GM19328 (cell line): ENCODE measurements around the gene LYST.
"Not testable (repeated sequence)": the region's sequence is repeated elsewhere in the genome, so short reads cannot be mapped to it uniquely, and the experiment has no call there.

Experiments used
- ATAC-seq: cut with Tn5 transposase; IDR thresholded peaks from one replicate; pipeline ENCODE4 v1.9.1; 2021; ENCODE audit warnings: mild to moderate bottlenecking, moderate library complexity; ENCODE audit not compliant: unreplicated experiment

The LYST gene

DNA sequence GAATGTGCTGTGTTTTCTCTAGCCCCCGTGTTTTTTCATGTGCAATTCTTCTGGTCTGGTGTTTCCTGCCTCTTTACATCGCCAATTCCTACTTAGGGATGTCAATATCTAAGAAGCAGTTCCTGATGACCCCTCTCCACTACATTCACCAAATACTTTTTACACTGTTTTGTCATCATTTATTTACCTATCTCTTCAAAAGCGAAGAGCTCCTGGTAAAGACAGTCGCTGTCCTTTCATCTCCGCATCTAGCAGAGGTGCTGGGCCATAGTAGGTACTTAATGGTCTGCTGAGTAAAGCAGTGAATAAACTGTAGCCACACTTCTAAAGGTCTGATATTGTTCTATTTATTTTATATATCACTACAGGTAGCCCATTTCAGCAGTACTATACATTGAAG, 43.0 kb downstream of the LYST start:
- ATAC-seq = no peak

DNA sequence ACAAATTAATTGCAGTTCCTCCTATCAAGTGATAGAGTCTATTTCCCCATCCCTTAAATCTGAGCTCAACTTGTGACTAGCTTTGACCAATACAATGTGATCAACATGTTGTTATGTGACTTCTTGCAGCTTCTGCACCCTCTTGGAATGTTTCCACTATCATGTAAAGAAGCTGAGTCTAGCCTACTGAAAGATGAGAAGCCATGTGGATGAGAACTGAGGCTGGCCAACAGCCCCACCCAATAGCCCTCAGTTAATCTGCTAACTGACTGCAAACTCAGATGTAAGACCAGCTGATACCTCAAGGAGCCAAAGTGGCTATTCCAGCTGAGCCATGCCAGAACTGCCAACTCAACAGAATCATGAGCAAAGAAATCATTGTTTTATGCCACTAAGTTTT, 44.0 kb downstream of the LYST start:
- ATAC-seq = no peak

DNA sequence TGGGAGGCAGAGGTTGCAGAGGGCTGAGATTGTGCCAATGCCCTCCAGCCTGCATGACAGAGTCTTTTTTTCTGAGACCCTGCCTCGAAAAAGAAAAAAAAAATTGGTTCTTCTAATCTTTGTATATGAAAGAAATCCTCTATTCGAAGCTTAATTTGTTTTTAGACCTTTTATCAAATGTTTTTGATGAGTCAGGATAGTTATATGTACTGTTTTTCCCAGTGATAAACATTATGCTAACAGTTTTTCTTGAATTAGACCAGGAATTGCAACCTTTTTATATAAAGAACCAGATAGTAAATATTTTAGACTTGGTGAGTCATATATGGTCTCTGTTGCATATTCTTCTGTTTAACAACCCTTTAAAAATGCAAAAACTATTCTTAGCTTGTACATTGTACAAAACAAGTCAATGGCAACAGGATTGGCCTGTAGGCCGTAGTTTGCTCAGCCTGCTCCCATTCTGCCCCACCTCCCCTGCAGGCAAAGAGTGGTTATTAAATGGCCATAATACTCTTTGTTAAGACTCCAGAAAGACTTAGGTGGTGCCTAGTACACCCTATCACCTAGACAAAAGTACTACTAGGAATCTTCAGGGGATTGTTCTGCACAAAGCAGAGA, 45.2 kb downstream of the LYST start:
- no peak for ATAC-seq

DNA sequence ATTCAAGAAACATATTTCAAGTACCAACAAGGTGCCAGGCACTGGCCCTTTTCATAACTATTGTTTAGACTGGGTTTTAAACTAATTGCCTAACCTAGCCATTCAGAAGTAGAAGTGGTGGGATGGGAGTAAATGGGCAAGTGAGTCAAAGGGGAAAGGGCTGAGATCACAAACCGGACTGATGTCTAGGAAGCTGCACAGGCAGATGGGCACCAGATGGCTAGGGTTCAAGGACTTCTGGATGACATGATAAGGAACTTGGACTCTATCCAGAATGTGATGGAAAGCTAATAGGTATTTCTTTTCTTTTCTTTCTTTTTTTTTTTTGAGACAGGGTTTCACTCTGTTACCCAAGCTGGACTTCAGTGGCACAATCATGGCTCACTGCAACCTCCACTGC, 46.6 kb downstream of the LYST start:
- ATAC-seq = no peak

DNA sequence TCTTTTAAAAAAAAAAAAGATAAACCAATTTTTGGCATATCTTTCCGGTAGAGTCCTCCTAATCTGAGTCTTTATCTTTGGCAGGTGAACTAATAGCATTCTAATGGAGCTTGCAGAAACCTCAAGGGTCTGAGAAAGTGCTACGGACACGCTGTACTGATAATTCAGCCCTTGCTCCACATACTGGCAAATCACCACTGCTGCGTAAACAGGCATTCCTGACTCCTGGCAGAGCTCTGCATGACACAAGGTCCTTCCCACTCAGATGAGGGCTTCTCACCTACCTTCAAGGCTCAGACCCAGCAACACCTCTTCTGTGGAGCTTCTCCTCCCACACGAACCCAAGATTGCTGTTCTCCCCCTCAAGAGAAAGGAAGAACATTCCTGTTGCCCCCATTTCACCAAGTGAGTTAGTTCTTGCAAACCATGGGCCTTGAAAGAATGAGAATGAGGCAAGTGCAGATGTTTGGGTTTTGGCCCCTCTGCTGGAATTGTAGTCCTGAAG, 48.0 kb downstream of the LYST start:
- no peak for ATAC-seq

DNA sequence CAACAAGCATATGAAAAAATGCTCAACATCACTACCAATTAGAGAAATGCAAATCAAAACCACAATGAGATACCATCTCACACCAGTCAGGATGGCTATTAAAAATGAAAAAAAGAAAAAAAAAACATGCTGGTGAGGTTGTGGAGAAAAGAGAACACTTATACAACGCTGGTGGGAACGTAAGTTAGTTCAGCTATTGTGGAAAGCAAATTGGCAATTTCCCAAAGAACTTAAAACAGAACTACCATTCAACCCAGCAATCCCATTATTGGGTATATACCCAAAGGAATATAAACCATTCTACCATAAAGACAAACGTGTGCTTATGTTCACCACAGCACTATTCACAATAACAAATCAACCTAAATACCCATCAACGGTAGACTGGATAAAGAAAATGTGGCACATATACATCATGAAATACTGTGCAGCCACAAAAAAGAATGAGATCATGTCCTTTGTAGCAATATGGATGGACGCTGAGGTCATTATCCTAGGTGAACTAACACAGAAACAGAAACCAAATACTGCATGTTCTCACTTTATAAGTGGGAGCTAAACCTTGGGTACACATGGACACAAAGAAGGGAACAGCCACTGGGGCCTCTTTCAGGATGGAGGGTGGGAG, 49.5 kb downstream of the LYST start:
- no peak for ATAC-seq

DNA sequence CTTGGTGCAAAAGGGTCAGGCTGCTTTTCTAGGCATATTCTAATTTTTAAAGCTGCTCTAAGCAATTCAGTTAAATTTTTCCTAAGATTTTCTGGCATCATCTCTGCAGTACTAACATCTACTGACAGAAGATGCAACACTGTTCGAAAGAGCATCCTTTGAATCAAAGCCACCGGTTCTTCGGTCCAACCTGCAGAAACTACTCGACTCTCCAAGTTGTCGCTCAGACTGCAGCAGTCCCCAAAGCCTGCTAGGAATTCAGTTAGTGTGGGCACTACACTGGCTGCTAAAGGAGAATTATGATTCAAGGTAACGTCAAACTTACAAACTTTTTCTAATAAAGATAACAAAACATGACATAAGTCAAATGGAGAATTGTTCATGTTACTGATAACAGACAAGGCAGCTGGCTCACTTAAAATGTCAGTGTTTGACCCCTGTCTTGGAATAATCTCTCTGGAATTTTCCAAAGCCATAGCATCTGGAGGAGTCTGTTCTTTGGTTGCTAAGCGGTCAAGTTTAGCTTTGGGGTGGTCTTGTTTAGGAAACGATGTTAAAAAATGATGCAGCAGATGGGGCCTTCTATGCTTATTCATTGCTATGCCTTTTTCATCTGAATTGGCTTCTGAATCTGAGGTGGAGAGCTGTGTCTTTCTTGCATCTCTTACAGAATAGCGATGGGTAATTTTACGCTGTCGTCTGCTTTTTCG, 56.9 kb downstream of the LYST start:
- ATAC-seq = no peak

DNA sequence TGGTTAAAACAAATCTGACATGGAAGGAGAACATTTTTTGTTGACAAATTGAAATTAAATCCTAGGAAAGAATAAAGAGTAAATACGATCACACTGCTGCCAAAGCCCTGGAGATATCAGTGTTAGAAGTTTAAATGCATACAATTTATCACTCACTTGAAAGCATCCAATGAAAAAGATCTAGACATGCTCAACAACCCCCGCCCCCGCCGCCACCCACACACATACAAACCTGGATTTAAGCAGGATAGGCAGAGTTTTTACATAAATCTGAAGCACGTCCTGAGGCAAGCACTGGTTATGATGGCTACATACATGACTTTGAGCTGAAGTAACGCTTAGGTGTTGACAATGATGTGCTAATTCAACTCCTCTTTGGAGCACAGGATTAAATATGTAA, 58.5 kb downstream of the LYST start:
- ATAC-seq = no peak

DNA sequence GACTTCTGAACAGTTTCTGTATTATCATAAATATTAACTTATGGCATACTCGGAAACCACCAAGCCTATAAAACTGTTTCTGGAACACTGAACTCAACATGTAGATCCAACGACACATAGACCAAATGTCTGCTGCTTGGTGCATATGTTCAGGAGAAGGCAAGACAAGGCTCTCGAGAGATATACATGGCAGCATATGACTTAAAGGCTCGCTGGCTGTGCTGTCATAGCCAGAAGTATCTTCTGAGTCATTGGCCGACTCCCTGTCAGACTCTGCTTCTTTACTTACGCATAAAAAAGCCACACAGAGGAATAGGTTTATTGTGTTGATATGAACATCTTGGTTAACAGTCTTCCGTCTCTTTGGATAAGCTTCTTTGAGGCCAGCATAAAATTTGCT, 60.6 kb downstream of the LYST start:
- ATAC-seq = no peak

DNA sequence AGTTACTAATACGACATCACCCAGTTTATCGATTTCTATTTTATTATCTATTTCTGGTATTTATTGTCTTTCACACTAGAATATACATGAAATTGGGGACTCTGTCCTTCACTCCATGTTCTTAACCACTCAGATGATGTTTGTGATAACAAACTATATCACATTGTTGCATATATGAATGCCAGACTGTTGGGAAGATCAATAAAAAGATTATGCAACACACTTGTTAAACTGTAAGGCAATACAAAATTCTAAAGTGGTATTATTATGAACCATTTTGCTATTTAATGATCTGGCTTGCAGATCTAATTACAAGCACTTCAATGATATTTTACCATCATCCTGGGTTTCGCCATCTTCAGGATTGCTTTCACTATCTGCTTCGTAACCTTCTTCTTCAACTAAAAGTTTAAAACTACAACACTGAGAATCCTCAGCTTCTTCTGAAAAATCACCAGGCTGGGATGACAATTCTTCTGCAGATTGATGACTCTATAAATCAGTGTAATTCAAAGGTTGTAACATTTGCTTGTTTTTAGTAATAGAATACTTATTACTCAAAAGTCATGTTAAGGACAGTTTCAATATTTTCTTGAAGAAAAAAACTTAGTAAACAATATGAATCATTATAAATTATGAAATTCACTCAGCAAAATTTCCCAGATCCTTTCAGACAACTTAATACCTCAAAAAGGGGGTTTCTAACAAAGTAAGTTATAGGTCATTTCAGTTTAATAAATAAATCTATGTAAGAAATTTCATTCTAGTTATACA, 63.9 kb downstream of the LYST start:
- ATAC-seq = no peak

DNA sequence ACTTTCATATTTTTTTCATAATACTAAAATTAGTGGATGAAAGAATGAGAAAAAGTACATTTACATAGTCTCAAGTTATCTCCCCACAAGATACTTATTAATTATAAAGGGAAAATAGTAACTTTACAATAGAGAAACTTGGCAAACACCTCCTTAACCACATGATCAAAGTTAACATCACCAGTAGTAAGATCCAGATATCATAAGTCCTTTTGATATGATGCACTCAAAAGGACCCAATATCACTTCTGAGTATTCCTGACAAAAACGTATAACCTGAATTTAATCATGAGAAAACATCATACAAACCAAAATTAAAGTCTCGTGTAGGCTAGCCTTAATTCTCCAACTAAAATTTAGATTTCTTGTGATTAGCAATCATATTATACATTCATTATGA, 67.4 kb downstream of the LYST start:
- ATAC-seq = no peak

DNA sequence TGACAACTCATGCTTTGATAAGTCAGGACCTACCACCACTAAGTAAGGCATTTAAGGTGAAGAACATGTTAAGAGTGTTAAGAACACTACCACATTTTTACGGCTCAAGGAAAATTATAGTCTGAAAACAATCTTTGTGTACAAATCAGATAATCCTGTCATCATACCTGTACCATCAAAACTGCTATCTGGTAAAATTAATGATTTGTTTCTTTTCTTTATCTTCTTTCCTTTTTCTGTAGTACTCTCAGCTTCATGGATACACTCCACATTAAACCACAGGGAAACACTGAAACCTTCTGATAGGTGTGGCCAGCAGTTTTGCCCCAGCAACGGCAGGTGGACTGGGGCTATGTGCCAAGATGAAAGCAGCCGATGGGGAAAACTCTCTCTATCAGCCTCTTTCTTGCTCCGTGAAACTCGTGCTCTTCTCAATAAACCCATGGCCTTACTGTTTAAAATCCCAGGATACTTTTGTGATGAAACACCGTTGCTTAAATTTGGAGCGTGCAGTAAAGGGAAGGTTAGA, 75.1 kb downstream of the LYST start:
- ATAC-seq = no peak

DNA sequence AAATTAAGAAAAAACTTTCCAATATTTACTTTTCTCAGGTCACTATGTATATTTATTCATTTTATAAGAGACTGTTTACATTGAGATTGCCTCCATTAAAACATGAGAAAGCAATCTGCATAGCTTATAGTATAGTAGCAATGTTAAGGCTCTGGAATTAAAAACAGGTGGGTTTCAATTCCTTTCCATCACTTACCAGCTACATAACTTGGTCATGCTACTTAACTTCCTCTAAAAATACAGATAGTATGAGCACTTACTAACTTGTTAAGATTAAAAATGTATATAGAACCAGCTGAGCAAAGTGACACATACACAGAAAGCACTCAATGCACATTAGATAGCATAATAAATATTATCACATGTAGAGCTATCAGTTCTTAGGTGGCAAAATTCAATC, 76.6 kb downstream of the LYST start:
- no peak for ATAC-seq

DNA sequence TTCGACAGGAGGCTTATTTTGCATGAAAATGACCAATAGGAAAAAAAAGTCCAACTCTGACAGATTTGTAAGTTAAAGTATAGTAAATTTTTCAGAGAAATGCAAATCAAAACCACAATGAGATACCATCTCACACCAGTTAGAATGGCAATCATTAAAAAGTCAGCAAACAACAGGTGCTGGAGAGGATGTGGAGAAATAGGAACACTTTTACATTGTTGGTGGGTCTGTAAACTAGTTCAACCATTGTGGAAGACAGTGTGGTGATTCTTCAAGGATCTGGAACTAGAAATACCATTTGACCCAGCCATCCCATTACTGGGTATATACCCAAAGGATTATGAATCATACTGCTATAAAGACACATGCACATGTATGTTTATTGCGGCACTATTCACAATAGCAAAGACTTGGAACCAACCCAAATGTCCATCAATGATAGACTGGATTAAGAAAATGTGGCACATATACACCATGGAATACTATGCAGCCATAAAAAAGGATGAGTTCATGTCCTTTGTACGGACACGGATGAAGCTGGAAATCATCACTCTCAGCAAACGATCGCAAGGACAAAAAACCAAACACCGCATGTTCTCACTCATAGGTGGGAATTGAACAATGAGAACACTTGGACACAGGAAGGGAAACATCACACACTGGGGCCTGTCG, 80.3 kb downstream of the LYST start:
- ATAC-seq = not testable (repeated sequence)

DNA sequence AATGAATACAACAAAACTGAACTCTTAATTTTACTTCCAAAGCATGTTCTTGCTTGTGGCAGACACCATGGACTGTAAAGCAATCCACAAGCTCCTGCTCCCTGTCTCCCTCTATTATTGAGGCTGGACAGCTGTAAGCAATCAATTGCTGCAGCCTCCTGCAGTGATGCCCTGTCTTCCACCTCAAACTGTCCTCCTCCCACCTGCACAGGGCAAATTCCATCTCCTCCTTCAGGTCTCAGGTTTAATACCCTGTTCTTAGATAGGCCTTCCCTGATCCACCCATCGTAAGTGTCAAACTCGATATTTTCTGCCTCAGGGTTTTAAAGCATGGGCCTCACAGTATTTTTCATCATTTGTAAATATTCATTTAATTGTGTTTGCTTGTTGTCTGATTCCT, 81.8 kb downstream of the LYST start:
- no peak for ATAC-seq

DNA sequence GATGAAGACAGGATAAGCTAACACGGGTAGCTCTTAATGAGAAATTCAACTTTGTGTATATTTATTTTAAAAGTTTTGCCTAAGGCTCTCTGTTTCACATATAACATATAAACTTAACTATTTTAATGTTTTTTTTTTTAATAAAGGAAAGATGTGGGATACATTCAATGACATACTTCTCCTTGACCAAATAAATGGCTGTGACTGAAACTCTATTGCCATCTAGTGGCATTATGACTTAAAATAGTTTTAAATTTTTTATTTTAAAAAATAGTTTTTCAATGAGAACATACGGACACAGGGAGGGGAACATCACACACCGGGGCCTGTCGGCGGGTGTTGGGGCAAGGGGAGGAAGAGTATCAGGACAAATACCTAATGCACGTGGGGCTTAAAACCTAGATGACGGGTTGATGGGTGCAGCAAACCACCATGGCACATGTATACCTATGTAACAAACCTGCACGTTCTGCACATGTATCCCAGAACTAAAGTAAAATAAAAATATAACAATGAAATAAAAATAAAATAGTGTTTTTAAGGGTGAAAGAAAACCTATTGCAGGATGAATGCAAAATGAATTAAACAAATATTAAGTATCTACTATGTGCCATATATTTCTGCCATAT, 83.4 kb downstream of the LYST start:
- ATAC-seq = no peak

DNA sequence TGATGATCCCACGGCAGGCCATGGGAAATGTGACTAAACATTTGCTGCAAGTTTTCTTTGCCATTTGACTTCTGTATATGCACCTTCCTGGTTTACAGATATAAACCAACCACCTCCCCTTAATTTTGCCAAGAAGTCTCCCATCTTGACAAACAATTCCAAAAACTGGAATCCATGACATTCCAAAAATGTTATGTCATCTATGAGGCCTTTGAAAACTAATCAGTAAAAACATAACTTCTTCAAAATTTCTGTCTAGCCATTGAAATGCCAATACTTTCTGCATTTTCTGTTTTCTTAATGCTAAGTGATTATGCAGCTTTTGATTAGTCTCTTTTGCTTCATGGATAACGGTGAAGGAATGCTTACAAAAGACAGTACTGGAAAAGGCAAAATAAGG, 84.1 kb downstream of the LYST start:
- no peak for ATAC-seq

DNA sequence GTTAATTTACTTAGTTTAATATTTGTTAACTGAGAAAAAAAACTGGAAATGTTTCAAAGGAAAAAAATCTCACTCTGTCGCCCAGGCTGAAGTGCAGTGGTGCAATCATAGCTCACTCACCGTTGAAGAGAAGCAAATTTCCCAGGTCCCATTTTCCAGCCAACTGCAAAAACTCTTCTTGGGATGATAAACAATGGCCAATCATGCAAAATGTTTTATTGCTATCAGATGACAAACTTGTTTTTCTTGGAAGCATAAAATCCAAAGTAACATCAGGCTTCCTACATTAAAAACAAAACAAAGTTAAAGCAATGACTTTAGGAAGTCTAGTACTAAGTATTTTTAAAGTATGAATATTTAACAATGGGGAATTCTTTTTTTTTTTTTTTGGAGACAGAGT, 84.9 kb downstream of the LYST start:
- no peak for ATAC-seq

DNA sequence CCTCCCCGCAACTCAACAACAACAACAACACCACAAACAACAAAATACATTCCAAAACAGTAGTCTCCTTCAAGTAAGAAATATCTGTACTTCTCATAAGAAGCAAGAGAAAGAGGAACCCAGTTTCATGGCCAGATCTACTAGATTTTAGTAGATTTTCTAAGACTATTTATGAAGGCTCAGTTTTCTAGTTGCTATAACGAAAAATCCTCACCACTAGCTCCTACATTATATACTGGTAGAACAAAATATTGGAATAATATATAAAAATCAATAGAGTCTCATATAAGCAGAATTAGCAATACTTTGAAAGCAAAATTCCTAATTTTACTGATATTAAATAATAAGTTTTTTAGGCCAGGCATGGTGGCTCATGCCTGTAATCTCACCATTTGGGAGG, 86.9 kb downstream of the LYST start:
- no peak for ATAC-seq

DNA sequence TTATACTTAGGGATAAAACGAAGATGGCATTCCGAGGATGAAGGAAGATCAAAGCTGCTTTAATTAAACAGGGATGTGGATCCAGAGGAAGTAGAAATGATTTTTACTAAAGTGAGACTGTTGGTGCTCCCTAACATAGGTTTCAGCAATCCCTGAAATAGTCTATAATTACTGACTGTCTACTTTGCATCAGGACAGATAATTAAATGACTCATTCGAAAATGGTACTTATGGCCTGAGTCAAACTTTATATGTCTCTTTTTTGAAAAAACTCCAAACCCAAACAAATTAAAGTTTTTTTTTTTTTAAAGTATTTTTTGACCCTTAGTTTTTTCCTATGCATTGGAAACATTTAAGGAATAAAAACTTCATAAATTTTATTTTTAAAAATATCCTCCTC, 90.3 kb downstream of the LYST start:
- no peak for ATAC-seq
